Parietal lobe (tissue), 2 donors: ENCODE measurements around the gene MNDA. TPM values are rescaled to one million over a fixed set of nuclear protein-coding genes. Genes with fewer than 3 reads are reported as not detected.

Source experiments
- small RNA-seq: library from RNA; depleted of rRNA; stranded (forward); fragments of <200 nt; gene quantifications from one replicate; pipeline ENCODE3, GENCODE V24; 2014; ENCODE audit warnings: low replicate concordance
- total RNA-seq: library from RNA; depleted of rRNA; stranded (reverse); fragments of >200 nt; gene quantifications from one replicate; pipeline ENCODE4 v1.2.3, GENCODE V29; 2014

Gene MNDA
- 1.3 TPM for total RNA-seq

GRCh38 chr1:158830904-158831507, at the start of gene MNDA:
MNDA (plus strand) TSS chr1:158831351; CDS start chr1:158842154, 10,803 bp downstream.

Small RNA genes lying within 50 kb of the gene (small RNA-seq; reads per million reads assigned to genes)
- not detected for gene OR2AQ1P

Other genes with a start within 250 kb of the MNDA start
- not detected for gene OR10Z1, start 226.1 kb upstream of the MNDA start, total RNA-seq
- 1.3 TPM for gene SPTA1, start 144.6 kb upstream of the MNDA start, total RNA-seq
- not detected for gene OR6K2, start 130.7 kb upstream of the MNDA start, total RNA-seq
- not detected for gene OR6K3, start 110.6 kb upstream of the MNDA start, total RNA-seq
- gene OR6K6, start 76.6 kb upstream of the MNDA start, total RNA-seq = not detected
- not detected for gene OR6N1, start 59.2 kb upstream of the MNDA start, total RNA-seq
- gene OR6N2, start 50.1 kb upstream of the MNDA start, total RNA-seq = not detected
- gene PYHIN1, start 100.2 kb downstream of the MNDA start, total RNA-seq = not detected
- gene IFI16, start 178.6 kb downstream of the MNDA start, total RNA-seq = 27.5 TPM
- 19.7 TPM for gene AIM2, start 245.4 kb downstream of the MNDA start, total RNA-seq